HFF-Myc (cell line): ENCODE data around the gene ZMYND19.

Experiments
- DNase-seq: peaks from one replicate; pipeline ENCODE4 v3.0.0-alpha.2; 2011; ENCODE audit warnings: low read depth; ENCODE audit errors: extremely low read depth
- H3K4me3 ChIP-seq: replicated peaks from 2 replicates; pipeline ENCODE4 v1.5.1; 2011; ENCODE audit warnings: low read depth, mild to moderate bottlenecking, control low read depth, low read length
- TF ChIP-seq, protein P1 (sequence below): IDR thresholded peaks from 2 replicates; pipeline ENCODE4 v1.5.1; 2012; ENCODE audit warnings: mild to moderate bottlenecking, low read depth, low read length, control low read depth; ENCODE audit errors: missing control alignments

ZMYND19 gene

DNA sequence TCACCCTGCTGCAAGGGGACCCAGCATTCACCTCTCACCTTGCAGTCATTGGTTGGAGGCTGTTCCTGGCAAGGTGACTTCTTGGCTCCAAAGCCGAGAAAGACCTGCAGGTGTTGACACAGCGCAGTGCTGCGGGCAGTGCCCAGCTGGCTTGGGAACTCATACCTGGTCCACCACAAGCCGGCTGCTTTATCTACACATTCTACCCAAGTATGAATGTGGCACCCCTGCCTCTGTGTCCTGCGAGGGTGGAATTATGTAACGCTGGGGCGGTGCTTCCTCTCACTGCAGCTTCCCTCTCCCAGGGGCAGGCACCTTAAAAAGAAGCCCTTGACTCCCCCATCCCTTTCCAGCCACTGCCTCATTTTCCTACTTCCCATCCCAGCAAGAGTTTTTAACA lies 2.5 kb upstream of the ZMYND19 start:
- no peak for DNase-seq
- no peak overlapping the region for H3K4me3 ChIP-seq
- TF ChIP-seq, protein P1, sequence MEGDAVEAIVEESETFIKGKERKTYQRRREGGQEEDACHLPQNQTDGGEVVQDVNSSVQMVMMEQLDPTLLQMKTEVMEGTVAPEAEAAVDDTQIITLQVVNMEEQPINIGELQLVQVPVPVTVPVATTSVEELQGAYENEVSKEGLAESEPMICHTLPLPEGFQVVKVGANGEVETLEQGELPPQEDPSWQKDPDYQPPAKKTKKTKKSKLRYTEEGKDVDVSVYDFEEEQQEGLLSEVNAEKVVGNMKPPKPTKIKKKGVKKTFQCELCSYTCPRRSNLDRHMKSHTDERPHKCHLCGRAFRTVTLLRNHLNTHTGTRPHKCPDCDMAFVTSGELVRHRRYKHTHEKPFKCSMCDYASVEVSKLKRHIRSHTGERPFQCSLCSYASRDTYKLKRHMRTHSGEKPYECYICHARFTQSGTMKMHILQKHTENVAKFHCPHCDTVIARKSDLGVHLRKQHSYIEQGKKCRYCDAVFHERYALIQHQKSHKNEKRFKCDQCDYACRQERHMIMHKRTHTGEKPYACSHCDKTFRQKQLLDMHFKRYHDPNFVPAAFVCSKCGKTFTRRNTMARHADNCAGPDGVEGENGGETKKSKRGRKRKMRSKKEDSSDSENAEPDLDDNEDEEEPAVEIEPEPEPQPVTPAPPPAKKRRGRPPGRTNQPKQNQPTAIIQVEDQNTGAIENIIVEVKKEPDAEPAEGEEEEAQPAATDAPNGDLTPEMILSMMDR, result no peak

DNA sequence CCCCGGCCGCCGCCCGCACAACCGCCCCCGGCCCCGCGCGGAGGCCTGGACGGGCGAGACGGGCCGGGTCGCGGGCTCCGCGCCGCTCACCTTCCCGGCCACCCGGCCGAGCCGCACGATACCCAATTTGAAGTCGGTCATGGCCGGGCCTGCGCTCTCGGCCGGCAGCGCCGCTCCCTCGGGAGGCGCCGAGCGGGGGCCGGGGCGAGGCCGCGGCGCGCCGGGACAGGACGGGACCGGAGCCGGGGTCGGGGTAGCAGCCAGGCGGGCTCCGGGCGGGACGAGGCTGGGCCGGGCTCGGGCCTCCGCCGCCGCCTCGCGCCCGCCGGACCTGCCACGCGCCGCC lies 216 bp downstream of the ZMYND19 start:
- H3K4me3 ChIP-seq, result peak overlapping the region; percentile 68

DNA sequence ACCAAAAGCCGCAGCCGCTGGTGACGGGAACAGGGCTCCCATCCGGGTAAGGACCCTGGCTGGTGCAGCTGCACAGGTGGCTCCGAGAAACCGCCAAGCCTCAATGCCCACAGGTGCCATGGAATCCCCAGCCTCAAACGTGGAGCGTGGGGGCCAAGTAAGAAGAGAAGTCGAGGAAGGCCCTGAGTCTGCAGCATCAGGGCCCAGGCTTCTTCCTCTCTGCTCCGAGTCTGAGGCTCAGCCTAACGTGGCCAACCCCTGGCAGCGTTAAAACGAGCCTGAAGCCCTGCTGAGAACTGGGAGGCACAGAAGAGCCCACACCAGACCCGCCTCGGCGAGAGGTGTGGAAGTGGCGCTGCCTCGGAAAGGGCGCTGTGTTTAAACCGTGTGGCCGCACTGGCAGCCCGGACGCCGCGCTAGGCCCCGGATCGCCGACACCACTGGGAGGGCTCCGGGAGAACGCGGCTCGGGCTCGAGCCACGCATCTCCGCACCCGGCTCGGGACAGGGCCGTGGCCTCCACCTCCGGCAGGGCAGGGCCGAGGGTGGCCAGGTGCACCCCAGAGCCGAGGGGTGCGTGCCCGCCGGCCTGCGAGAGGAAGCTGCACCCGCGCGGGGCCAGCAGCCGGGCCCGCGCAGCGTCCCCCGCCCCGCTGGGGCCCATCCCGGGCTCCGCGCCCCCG lies 730 bp downstream of the ZMYND19 start:
- peak overlapping the region; percentile 68 for H3K4me3 ChIP-seq
- TF ChIP-seq, protein P1, result no peak
- no peak for DNase-seq

More for the DNA sequence above, 216 bp downstream of the ZMYND19 start:
- TF ChIP-seq, protein P1, result no peak
- no peak for DNase-seq

DNA sequence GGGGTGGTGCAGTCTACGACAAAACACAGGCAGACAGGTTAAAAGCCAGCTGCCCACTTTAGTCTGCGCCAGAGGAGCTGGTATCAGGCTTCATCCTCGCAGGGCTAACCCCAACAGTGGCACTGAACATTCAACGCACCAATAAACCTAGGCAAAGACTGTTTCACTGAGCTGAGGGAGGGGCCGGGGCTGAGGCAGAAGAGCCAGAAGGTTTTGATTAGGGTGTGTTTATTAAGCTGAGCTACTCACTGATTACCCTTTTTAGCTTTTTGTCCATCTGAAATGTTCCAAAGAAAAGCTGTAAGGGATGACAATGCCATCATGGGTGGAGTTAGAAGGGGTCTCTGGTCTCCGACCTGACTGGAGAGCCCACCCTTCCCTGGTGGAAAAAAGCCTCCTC lies 1.4 kb downstream of the ZMYND19 start:
- TF ChIP-seq, protein P1, result no peak
- peak overlapping the region; percentile 68 for H3K4me3 ChIP-seq
- no peak for DNase-seq

DNA sequence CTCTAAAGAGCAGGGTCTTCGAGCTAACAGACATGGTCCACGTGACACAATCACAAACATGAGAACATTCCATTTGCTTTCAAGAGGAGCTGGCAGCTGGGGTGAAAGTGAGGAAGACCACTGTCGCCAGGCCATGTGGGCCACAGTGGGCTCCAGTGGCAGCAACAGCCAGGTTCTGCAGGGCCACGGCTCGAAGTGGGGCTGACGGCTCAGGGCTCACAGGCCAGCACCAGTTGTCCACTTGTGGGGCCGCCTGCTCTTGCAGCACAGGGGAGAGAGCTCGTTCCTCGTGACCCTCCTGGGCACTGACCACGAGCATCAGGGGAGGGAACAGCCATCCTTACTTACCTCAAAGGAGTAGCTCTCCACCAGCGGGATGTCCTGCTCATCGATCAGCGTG lies 2.0 kb downstream of the ZMYND19 start:
- peak overlapping the region; percentile 68 for H3K4me3 ChIP-seq
- DNase-seq, result no peak
- TF ChIP-seq, protein P1, result no peak

DNA sequence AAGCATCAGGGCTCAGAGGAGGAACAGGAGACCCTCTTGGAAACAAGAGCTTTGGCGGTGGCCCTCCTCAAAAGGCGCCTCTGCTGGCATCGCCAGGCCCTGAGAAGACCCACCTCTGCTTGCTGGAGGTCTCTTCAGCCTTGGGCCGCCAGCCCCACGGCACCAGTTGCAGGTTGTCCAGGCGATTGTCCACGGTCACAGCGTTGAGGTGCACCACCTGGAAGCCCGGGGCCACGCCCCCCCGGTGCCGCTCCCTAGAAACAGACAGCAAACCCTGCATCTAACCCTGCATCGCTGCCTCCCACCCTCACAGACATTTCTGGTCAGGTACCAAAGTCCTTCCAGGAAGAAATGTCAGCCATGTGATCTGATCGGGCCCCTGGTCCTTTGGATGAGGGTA lies 3.5 kb downstream of the ZMYND19 start:
- no peak for DNase-seq
- no peak overlapping the region for H3K4me3 ChIP-seq
- TF ChIP-seq, protein P1, result no peak

DNA sequence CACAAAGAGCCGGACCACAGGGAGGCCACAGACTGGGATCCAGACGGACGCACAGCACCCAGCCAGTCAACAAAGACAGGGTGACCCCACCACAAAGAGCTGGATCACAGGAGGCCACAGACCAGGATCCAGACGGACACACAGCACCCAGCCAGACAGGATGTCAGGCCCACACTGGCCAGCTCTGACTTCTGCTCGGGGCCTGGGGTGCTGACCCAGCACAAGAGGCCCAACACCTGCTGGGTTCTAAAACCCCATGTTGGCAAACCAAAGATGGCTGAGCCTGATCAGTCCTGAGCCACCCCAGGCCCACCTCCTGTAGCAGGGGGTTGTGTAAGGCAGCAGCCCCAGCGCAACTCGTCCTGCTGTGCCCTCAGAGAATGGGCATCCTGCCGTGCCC lies 6.4 kb downstream of the ZMYND19 start:
- no peak for DNase-seq
- no peak overlapping the region for H3K4me3 ChIP-seq
- TF ChIP-seq, protein P1, result no peak
